Keratinocyte (primary cell): ENCODE measurements around the gene TMEFF2. TPM values are rescaled to one million over a fixed set of nuclear protein-coding genes. Genes with fewer than 3 reads are reported as not detected.

Source experiments
- DNase-seq: peaks from one replicate; pipeline ENCODE4 v3.0.0-alpha.2; 2011; ENCODE audit warnings: low read depth, missing footprints, low spot score
- FAIRE-seq: peaks from 2 replicates; lab custom pipeline; 2011; peaks lifted over from hg19 to GRCh38; lab: Jason Lieb, UNC
- H2AFZ ChIP-seq: 2 replicates; pipeline ENCODE4 v1.6.0; 2012; ENCODE audit warnings: low read length, control low read depth, inconsistent platforms; ENCODE audit not compliant: control insufficient read depth
- H3K27ac ChIP-seq: 2 replicates; pipeline ENCODE4 v1.5.1; 2011; ENCODE audit warnings: low read length; ENCODE audit not compliant: control insufficient read depth, insufficient read depth
- H3K27me3 ChIP-seq: 3 replicates; pipeline ENCODE4 v1.6.0; 2011; ENCODE audit warnings: low read length; ENCODE audit not compliant: control insufficient read depth, insufficient read depth; ENCODE audit errors: extremely low read depth
- H3K36me3 ChIP-seq, 2 experiments: 2 replicates in 1 of 2; 3 replicates in 1 of 2; pipeline ENCODE4 v1.5.1; 2011; ENCODE audit warnings: low read length in 2 of 2, mild to moderate bottlenecking in 1 of 2; ENCODE audit not compliant: control insufficient read depth in 2 of 2, insufficient read depth in 2 of 2; ENCODE audit errors: extremely low read depth in 1 of 2
- H3K4me1 ChIP-seq: 3 replicates; pipeline ENCODE4 v1.5.1; 2011; ENCODE audit warnings: low read length; ENCODE audit not compliant: control insufficient read depth, insufficient read depth; ENCODE audit errors: extremely low read depth
- H3K4me2 ChIP-seq: 3 replicates; pipeline ENCODE4 v1.6.0; 2011; ENCODE audit warnings: low read depth, low read length; ENCODE audit not compliant: control insufficient read depth, insufficient read depth; ENCODE audit errors: extremely low read depth
- H3K4me3 ChIP-seq, 3 experiments: fragments of 200-600 bp in 1 of 3; sonication (generic) in 1 of 3; 2 replicates in 2 of 3; 3 replicates in 1 of 3; pipeline ENCODE4 v1.5.1; 2011 to 2016; ENCODE audit warnings: low read length in 3 of 3, mild to moderate bottlenecking in 3 of 3, control low read depth in 2 of 3, inconsistent platforms in 1 of 3, low read depth in 1 of 3, mixed read lengths in 1 of 3, mixed run types in 1 of 3, moderate library complexity in 1 of 3; ENCODE audit not compliant: control insufficient read depth in 2 of 3, insufficient read depth in 2 of 3; ENCODE audit errors: extremely low read depth in 1 of 3
- H3K79me2 ChIP-seq: 2 replicates; pipeline ENCODE4 v1.6.0; 2012; ENCODE audit warnings: low read length; ENCODE audit not compliant: control insufficient read depth, insufficient read depth
- H3K9ac ChIP-seq: 3 replicates; pipeline ENCODE4 v1.6.0; 2011; ENCODE audit warnings: low read length; ENCODE audit not compliant: control insufficient read depth, insufficient read depth; ENCODE audit errors: extremely low read depth
- H3K9me1 ChIP-seq: 3 replicates; pipeline ENCODE4 v1.6.0; 2011; ENCODE audit warnings: low read length; ENCODE audit not compliant: control insufficient read depth, insufficient read depth; ENCODE audit errors: extremely low read depth
- H3K9me3 ChIP-seq: 2 replicates; pipeline ENCODE4 v1.5.1; 2012; ENCODE audit warnings: low read depth, low read length; ENCODE audit not compliant: control insufficient read depth
- H4K20me1 ChIP-seq: 3 replicates; pipeline ENCODE4 v1.6.0; 2011; ENCODE audit warnings: low read length; ENCODE audit not compliant: control insufficient read depth, insufficient read depth; ENCODE audit errors: extremely low read depth
- EZH2 ChIP-seq: IDR thresholded peaks from one replicate; pipeline ENCODE4 v1.6.1; 2012; ENCODE audit warnings: inconsistent platforms, mild to moderate bottlenecking, low read length, moderate library complexity
- dilution Hi-C: fragments of 300-500 bp; cut with MboI; formaldehyde crosslinking; loops from one replicate; pipeline ENCODE4 v1.7.0; 2020; ENCODE audit warnings: low sequenced_read_pairs; ENCODE audit not compliant: extremely low pct_ligation_motif_present
- polyA plus RNA-seq, 5 experiments: library from polyadenylated mRNA; depleted of rRNA in 3 of 5; stranded (reverse) in 3 of 5; stranded (forward) in 1 of 5; unstranded in 1 of 5; fragments of >200 nt; gene quantifications; 1 replicate in 1 of 5; 2 replicates in 3 of 5; 3 replicates in 1 of 5; pipeline versions ENCODE4 v1.2.1 to v1.2.3, GENCODE V29; 2011 to 2012; ENCODE audit warnings: missing spikeins in 2 of 5, low read depth in 1 of 5, low replicate concordance in 1 of 5
- TF ChIP-seq, protein P1 (sequence below), 3 experiments: IDR thresholded peaks in 1 of 3; conservative IDR thresholded peaks in 1 of 3; optimal IDR thresholded peaks in 1 of 3; 2 replicates in 2 of 3; 3 replicates in 1 of 3; pipeline versions ENCODE3 to v1.5.1; 2011; ENCODE audit warnings: low read length in 3 of 3, mild to moderate bottlenecking in 3 of 3, moderate library complexity in 2 of 3, control low read depth in 1 of 3, inconsistent platforms in 1 of 3; ENCODE audit not compliant: insufficient read depth in 2 of 3; ENCODE audit errors: extremely low read depth in 1 of 3

The TMEFF2 gene
- polyA plus RNA-seq, 1 donor (not counting 4 experiments of a cell fraction or from before 2014, with no cell fraction given), result not detected

DNA sequence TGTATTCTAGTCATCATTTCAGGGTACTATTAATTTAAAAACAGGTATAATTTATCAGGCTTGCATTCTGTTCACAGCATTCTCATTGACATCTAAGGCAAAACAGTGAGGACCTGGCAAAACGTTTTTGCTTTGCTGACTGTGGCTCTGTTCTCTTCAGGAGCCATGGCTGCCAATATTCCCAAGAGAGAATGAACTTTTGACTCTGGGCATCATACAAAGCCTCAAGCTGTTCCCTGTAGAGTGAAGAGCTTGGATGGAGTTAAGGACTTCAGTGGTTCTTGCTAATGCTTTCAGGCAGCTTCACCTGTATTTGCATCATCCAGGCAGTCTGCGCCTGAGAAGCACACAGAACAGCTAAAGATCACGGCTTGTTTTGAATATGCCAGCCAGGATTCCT is 282.0 kb downstream of the TMEFF2 start:
- dilution Hi-C loops, result no loop called here
- FAIRE-seq (no peak), DNase-seq (no peak)
- Histone ChIP-seq H3K9me1 (no peaks in the 10 kb centered on the region), H3K36me3 (no peaks in the 10 kb centered on the region), H3K9ac (no peak overlapping the region), H3K4me3 (no peak overlapping the region), H2AFZ (no peak overlapping the region), H3K27me3 (no peaks in the 10 kb centered on the region), H3K9me3 (no peaks in the 10 kb centered on the region), H3K79me2 (no peaks in the 10 kb centered on the region), H4K20me1 (no peaks in the 10 kb centered on the region), H3K27ac (no peak overlapping the region), H3K4me2 (no peak overlapping the region), H3K4me1 (peaks cover 6% of the 10 kb centered on the region)
- TF ChIP-seq EZH2, result no peak

DNA sequence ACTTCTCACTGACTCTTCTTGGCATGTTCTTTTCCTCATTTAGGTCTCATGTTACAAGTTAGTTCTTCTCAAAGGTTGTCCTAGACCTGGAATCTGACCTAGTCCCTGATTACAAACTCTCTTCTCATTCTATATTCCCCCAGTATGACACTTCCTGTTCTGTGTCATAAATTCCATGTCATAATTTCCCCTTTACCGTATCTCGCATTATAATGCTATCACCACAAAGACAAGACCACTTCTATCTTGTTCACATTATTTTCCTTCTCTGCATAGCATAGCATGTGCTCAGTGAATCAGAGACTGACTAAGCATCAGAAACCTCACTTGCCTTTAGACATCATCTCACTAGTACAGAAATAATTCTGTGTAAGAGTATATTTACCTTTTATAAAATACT is 284.2 kb downstream of the TMEFF2 start:
- Histone ChIP-seq H3K27ac (no peak overlapping the region), H3K9me1 (no peaks in the 10 kb centered on the region), H3K4me1 (peaks cover 6% of the 10 kb centered on the region), H3K36me3 (no peaks in the 10 kb centered on the region), H3K9me3 (no peaks in the 10 kb centered on the region), H2AFZ (peak overlapping the region; percentile 30), H4K20me1 (no peaks in the 10 kb centered on the region), H3K27me3 (no peaks in the 10 kb centered on the region), H3K4me3 (no peak overlapping the region), H3K9ac (no peak overlapping the region), H3K4me2 (no peak overlapping the region), H3K79me2 (no peaks in the 10 kb centered on the region)
- peak; percentile 44 for FAIRE-seq
- DNase-seq, result no peak
- TF ChIP-seq, protein P1, sequence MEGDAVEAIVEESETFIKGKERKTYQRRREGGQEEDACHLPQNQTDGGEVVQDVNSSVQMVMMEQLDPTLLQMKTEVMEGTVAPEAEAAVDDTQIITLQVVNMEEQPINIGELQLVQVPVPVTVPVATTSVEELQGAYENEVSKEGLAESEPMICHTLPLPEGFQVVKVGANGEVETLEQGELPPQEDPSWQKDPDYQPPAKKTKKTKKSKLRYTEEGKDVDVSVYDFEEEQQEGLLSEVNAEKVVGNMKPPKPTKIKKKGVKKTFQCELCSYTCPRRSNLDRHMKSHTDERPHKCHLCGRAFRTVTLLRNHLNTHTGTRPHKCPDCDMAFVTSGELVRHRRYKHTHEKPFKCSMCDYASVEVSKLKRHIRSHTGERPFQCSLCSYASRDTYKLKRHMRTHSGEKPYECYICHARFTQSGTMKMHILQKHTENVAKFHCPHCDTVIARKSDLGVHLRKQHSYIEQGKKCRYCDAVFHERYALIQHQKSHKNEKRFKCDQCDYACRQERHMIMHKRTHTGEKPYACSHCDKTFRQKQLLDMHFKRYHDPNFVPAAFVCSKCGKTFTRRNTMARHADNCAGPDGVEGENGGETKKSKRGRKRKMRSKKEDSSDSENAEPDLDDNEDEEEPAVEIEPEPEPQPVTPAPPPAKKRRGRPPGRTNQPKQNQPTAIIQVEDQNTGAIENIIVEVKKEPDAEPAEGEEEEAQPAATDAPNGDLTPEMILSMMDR (optimal IDR thresholded peaks at IDR 0.05 in 1 of 3, IDR thresholded peaks at IDR 0.05 in 1 of 3, conservative IDR thresholded peaks at IDR 0.05 in 1 of 3; ENCODE audit: extremely low read depth in 1 of 3, insufficient read depth in 2 of 3, low read length in 3 of 3), result no peak
- TF ChIP-seq EZH2, result no peak
- dilution Hi-C loops, result no loop called here

- peaks cover 6% of the 10 kb centered on the region for H3K4me1 ChIP-seq
- H2AFZ ChIP-seq, result no peak overlapping the region
- dilution Hi-C loops, result no loop called here
- no peak overlapping the region for H3K4me2 ChIP-seq
- no peaks in the 10 kb centered on the region for H3K36me3 ChIP-seq
- H3K9ac ChIP-seq, result no peak overlapping the region
- H3K9me3 ChIP-seq, result no peaks in the 10 kb centered on the region
- no peaks in the 10 kb centered on the region for H3K27me3 ChIP-seq
- no peaks in the 10 kb centered on the region for H3K9me1 ChIP-seq
- no peak overlapping the region for H3K4me3 ChIP-seq
- no peaks in the 10 kb centered on the region for H4K20me1 ChIP-seq
- no peak for FAIRE-seq
- H3K79me2 ChIP-seq, result no peaks in the 10 kb centered on the region
- H3K27ac ChIP-seq, result no peak overlapping the region
- TF ChIP-seq, protein P1 (optimal IDR thresholded peaks at IDR 0.05 in 1 of 3, IDR thresholded peaks at IDR 0.05 in 1 of 3, conservative IDR thresholded peaks at IDR 0.05 in 1 of 3; ENCODE audit: extremely low read depth in 1 of 3, insufficient read depth in 2 of 3, low read length in 3 of 3), result no peak
- no peak for TF ChIP-seq EZH2
- DNase-seq, result no peak
Observed at GRCh38 chr2:191908874-191909273, 285.9 kb downstream of the TMEFF2 start.
